Mesothelial cell of epicardium (in vitro differentiated cells): Measurements from ENCODE around the gene OLFM1. TPM values are rescaled to one million over a fixed set of nuclear protein-coding genes. Genes with fewer than 3 reads are reported as not detected.
"Not testable (repeated sequence)": the region's sequence is repeated elsewhere in the genome, so short reads cannot be mapped to it uniquely, and the experiment has no call there.

Experiments used
- DNase-seq, 2 experiments: peaks; one replicate each; pipeline ENCODE4 v3.0.0; 2021; ENCODE audit warnings: low spot score in 2 of 2; ENCODE audit not compliant: unreplicated experiment in 2 of 2
- H3K27ac Mint-ChIP-seq: 2 replicates; pipeline ENCODE4 v1.8.0; 2021; ENCODE audit warnings: mixed read lengths
- H3K27me3 Mint-ChIP-seq: 2 replicates; pipeline ENCODE4 v1.8.0; 2021; ENCODE audit warnings: low read depth, mixed read lengths
- H3K36me3 Mint-ChIP-seq: 2 replicates; pipeline ENCODE4 v1.8.0; 2021; ENCODE audit warnings: mixed read lengths
- H3K4me1 Mint-ChIP-seq: 2 replicates; pipeline ENCODE4 v1.8.0; 2021; ENCODE audit warnings: mixed read lengths
- H3K4me3 Mint-ChIP-seq: 2 replicates; pipeline ENCODE4 v1.8.0; 2021; ENCODE audit warnings: mild to moderate bottlenecking, moderate library complexity, mixed read lengths
- H3K9me3 Mint-ChIP-seq: 2 replicates; pipeline ENCODE4 v1.8.0; 2021; ENCODE audit warnings: mixed read lengths
- CTCF ChIP-seq: fragments of 200-600 bp; sonication (generic); IDR thresholded peaks from one replicate; pipeline ENCODE4 v1.5.0; 2021; ENCODE audit warnings: antibody characterized with exemption; ENCODE audit not compliant: unreplicated experiment
- total RNA-seq: library from RNA; stranded (reverse); gene quantifications from 3 replicates; pipeline ENCODE4 v1.2.1, GENCODE V29; 2021

The OLFM1 gene
- total RNA-seq, 1 donor from 2014 or later: 2.0 TPM

GRCh38 chr9:135109650-135110049, 22.2 kb downstream of the OLFM1 start:
- no peaks in the 10 kb centered on the region for H3K36me3 Mint-ChIP-seq
- H3K9me3 Mint-ChIP-seq: no peaks in the 10 kb centered on the region
- no peaks in the 10 kb centered on the region for H3K4me1 Mint-ChIP-seq

DNA sequence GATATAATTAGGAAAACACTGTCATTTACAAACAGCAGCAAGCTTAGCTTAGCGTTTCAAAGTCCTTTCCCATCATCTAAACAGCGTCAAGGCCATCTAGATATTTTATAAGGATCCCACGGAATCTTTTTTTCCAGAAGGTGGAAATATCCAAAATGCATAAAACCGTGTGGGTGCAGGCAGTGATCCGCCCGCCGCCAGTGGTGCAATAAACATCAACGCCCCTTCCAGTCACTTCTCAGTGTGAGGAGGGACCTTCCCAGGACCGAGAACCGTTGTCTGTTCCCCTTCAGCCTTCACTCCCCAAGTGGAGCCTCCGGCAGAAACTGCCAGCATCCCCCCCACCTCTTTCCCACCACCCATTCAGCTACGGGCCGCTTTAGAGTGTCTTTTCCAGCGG, 22.9 kb downstream of the OLFM1 start:
- Mint-ChIP-seq H3K4me3 (no peak overlapping the region), H3K27me3 (peaks cover 22% of the 10 kb centered on the region), H3K4me1 (no peaks in the 10 kb centered on the region), H3K27ac (no peak overlapping the region), H3K36me3 (no peaks in the 10 kb centered on the region), H3K9me3 (no peaks in the 10 kb centered on the region)
- no peak for TF ChIP-seq CTCF
- DNase-seq: no peak

More at GRCh38 chr9:135109650-135110049, 22.2 kb downstream of the OLFM1 start:
- DNase-seq: no peak
- Mint-ChIP-seq H3K27me3 (peaks cover 25% of the 10 kb centered on the region), H3K27ac (no peak overlapping the region), H3K4me3 (no peak overlapping the region)
- no peak for TF ChIP-seq CTCF

DNA sequence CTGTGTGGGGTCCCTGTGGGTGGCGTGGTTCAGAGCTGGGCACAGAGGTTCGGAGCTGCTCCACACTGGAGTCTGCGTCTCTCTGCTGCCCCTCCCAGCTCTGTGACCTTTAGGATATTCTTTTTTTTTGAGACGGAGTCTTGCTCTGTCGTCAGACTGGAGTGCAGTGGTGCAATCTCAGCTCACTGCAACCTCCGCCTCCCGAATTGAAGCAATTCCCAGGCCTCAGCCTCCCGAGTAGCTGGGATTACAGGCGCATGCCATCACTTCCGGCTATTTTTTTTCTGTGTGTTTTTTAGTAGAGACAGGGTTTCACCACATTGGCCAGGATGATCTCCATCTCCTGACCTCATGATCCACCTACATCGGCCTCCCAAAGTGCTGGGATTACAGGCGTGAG, 24.1 kb downstream of the OLFM1 start:
- not testable (repeated sequence) for H3K36me3 Mint-ChIP-seq, H3K9me3 Mint-ChIP-seq, DNase-seq, H3K4me1 Mint-ChIP-seq, H3K4me3 Mint-ChIP-seq, H3K27ac Mint-ChIP-seq
- H3K27me3 Mint-ChIP-seq: peaks cover 26% of the 10 kb centered on the region

- no peak overlapping the region for H3K27ac Mint-ChIP-seq
- no peaks in the 10 kb centered on the region for H3K36me3 Mint-ChIP-seq
- H3K4me3 Mint-ChIP-seq: no peak overlapping the region
- peaks cover 17% of the 10 kb centered on the region for H3K27me3 Mint-ChIP-seq
- DNase-seq: no peak
- TF ChIP-seq CTCF: no peak
- no peaks in the 10 kb centered on the region for H3K9me3 Mint-ChIP-seq
- no peaks in the 10 kb centered on the region for H3K4me1 Mint-ChIP-seq
Observed at GRCh38 chr9:135116371-135116770, 28.9 kb downstream of the OLFM1 start.

- Mint-ChIP-seq H3K27me3 (peaks cover 17% of the 10 kb centered on the region), H3K27ac (no peak overlapping the region), H3K36me3 (no peaks in the 10 kb centered on the region), H3K4me1 (no peaks in the 10 kb centered on the region), H3K4me3 (no peak overlapping the region), H3K9me3 (no peaks in the 10 kb centered on the region)
- DNase-seq: no peak
- no peak for TF ChIP-seq CTCF
Observed at GRCh38 chr9:135116881-135117280, 29.4 kb downstream of the OLFM1 start.

GRCh38 chr9:135117281-135117680, 29.8 kb downstream of the OLFM1 start:
- no peaks in the 10 kb centered on the region for H3K4me1 Mint-ChIP-seq
- no peaks in the 10 kb centered on the region for H3K9me3 Mint-ChIP-seq
- TF ChIP-seq CTCF: no peak
- DNase-seq: no peak
- peaks cover 17% of the 10 kb centered on the region for H3K27me3 Mint-ChIP-seq
- H3K36me3 Mint-ChIP-seq: no peaks in the 10 kb centered on the region
- H3K4me3 Mint-ChIP-seq: no peak overlapping the region
- H3K27ac Mint-ChIP-seq: no peak overlapping the region
